WTC11 (cell line): ENCODE measurements around the gene SLC40A1.

Source experiments
- E2F5 ChIP-seq: sonication (generic); formaldehyde crosslinking; IDR thresholded peaks from 2 replicates; pipeline ENCODE4 v1.8.1; 2022; ENCODE audit warnings: mild to moderate bottlenecking, moderate library complexity, missing genetic modification reagents
- TEAD4 ChIP-seq: sonication (generic); formaldehyde crosslinking; IDR thresholded peaks from 2 replicates; pipeline ENCODE4 v1.8.0; 2022; ENCODE audit warnings: mild to moderate bottlenecking, missing genetic modification reagents
- TF ChIP-seq, protein P1 (sequence below): sonication (generic); formaldehyde crosslinking; IDR thresholded peaks from 2 replicates; pipeline ENCODE4 v1.8.0; 2023; ENCODE audit warnings: missing genetic modification reagents, mild to moderate bottlenecking, borderline replicate concordance

- TF ChIP-seq TEAD4 (CRISPR knock-in tag), result no peak
- TF ChIP-seq E2F5, result no peak
- TF ChIP-seq, protein P1, sequence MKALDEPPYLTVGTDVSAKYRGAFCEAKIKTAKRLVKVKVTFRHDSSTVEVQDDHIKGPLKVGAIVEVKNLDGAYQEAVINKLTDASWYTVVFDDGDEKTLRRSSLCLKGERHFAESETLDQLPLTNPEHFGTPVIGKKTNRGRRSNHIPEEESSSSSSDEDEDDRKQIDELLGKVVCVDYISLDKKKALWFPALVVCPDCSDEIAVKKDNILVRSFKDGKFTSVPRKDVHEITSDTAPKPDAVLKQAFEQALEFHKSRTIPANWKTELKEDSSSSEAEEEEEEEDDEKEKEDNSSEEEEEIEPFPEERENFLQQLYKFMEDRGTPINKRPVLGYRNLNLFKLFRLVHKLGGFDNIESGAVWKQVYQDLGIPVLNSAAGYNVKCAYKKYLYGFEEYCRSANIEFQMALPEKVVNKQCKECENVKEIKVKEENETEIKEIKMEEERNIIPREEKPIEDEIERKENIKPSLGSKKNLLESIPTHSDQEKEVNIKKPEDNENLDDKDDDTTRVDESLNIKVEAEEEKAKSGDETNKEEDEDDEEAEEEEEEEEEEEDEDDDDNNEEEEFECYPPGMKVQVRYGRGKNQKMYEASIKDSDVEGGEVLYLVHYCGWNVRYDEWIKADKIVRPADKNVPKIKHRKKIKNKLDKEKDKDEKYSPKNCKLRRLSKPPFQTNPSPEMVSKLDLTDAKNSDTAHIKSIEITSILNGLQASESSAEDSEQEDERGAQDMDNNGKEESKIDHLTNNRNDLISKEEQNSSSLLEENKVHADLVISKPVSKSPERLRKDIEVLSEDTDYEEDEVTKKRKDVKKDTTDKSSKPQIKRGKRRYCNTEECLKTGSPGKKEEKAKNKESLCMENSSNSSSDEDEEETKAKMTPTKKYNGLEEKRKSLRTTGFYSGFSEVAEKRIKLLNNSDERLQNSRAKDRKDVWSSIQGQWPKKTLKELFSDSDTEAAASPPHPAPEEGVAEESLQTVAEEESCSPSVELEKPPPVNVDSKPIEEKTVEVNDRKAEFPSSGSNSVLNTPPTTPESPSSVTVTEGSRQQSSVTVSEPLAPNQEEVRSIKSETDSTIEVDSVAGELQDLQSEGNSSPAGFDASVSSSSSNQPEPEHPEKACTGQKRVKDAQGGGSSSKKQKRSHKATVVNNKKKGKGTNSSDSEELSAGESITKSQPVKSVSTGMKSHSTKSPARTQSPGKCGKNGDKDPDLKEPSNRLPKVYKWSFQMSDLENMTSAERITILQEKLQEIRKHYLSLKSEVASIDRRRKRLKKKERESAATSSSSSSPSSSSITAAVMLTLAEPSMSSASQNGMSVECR (CRISPR knock-in tag), result no peak
Observed at GRCh38 chr2:189628817-189629530, 48.4 kb upstream of the SLC40A1 start.
